SJSA1 (cell line): ENCODE results near the gene MS4A2. TPM values are rescaled to one million over a fixed set of nuclear protein-coding genes. Genes with fewer than 3 reads are reported as not detected.
"Not testable (repeated sequence)": the region's sequence is repeated elsewhere in the genome, so short reads cannot be mapped to it uniquely, and the experiment has no call there.

Experiments
- DNase-seq, 2 experiments: peaks; one replicate each; pipeline ENCODE4 v3.0.0-alpha.2; 2015 to 2020; ENCODE audit warnings: low spot score in 2 of 2, low read depth in 1 of 2
- H3K27ac ChIP-seq: fragments of 250-450 bp; sonication (Bioruptor Pico); 2 replicates; pipeline ENCODE4 v1.5.1; 2020; ENCODE audit warnings: mild to moderate bottlenecking, moderate library complexity
- H3K27me3 ChIP-seq: fragments of 250-450 bp; sonication (Bioruptor Pico); replicated peaks from 2 replicates; pipeline ENCODE4 v1.5.1; 2020; ENCODE audit warnings: mild to moderate bottlenecking, moderate library complexity
- H3K36me3 ChIP-seq: fragments of 250-450 bp; sonication (Bioruptor Pico); 2 replicates; pipeline ENCODE4 v1.5.1; 2020; ENCODE audit warnings: mild to moderate bottlenecking
- H3K4me1 ChIP-seq: fragments of 250-450 bp; sonication (Bioruptor Pico); replicated peaks from 2 replicates; pipeline ENCODE4 v1.6.1; 2021; ENCODE audit warnings: mild to moderate bottlenecking
- H3K4me3 ChIP-seq: fragments of 250-450 bp; sonication (Bioruptor Pico); 2 replicates; pipeline ENCODE4 v1.5.1; 2020; ENCODE audit warnings: mild to moderate bottlenecking
- H3K9me3 ChIP-seq: fragments of 250-450 bp; sonication (Bioruptor Pico); replicated peaks from 2 replicates; pipeline ENCODE4 v1.5.1; 2020; ENCODE audit warnings: mild to moderate bottlenecking
- total RNA-seq: library from RNA; depleted of rRNA; stranded (reverse); fragments of >200 nt; shearing (Covaris generic); gene quantifications from 2 replicates; pipeline ENCODE4 v1.2.3, GENCODE V29; 2014; rRNA removed

The MS4A2 gene
- total RNA-seq: not detected in 2 replicates

DNA sequence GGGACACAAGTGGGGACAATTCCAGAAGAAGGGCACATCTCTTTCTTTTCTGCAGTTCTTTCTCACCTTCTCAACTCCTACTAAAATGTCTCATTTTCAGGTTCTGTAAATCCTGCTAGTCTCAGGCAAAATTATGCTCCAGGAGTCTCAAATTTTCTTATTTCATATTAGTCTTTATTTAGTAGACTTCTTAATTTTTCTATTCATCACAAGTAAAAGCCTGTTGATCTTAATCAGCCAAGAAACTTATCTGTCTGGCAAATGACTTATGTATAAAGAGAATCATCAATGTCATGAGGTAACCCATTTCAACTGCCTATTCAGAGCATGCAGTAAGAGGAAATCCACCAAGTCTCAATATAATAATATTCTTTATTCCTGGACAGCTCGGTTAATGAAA lies at the start of gene MS4A2:
Gene MS4A2 (plus strand): TSS at position 301 of the 400 bp plus-strand sequence. CDS start 102 bp downstream, outside the sequence.
- no peaks in the 10 kb centered on the region for H3K9me3 ChIP-seq
- H3K27ac ChIP-seq: no peak within 1 kb of the TSS
- H3K36me3 ChIP-seq: no peaks in the 10 kb centered on the region
- DNase-seq: no peak
- H3K27me3 ChIP-seq: peaks cover 5% of the 10 kb centered on the region; the same call in 1 of the 2 replicates
- no peak within 1 kb of the TSS for H3K4me3 ChIP-seq
- no peaks in the 10 kb centered on the region for H3K4me1 ChIP-seq

DNA sequence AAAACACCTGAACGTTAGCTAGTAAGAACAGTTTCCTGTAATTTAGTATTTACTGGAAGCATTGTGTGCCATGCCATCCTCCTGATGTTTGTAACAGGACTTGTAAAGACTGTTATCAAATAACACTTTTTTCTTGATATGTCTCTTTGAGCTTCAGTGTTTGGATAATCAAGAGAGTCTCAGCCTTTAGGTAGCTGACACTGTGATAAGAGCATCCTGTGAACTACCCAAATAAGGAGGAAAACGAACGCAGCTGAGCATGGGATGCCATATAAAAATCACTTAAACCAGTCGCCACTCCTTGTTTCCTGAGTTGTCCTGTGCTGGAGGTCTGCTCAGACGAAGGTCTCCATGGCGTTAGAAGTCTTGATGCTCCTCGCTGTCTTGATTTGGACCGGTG lies 48.4 kb upstream of the MS4A2 start, which contains the start of gene OOSP2:
Gene OOSP2 (plus strand): TSS at position 301 of the 400 bp plus-strand sequence. CDS start 51 bp downstream, at position 352.
- no peak for DNase-seq
- Histone ChIP-seq H3K36me3 (no peaks in the 10 kb centered on the region), H3K4me1 (no peaks in the 10 kb centered on the region), H3K27me3 (peaks cover 37% of the 10 kb centered on the region), H3K4me3 (no peak within 1 kb of the TSS), H3K9me3 (no peaks in the 10 kb centered on the region), H3K27ac (no peak within 1 kb of the TSS)

DNA sequence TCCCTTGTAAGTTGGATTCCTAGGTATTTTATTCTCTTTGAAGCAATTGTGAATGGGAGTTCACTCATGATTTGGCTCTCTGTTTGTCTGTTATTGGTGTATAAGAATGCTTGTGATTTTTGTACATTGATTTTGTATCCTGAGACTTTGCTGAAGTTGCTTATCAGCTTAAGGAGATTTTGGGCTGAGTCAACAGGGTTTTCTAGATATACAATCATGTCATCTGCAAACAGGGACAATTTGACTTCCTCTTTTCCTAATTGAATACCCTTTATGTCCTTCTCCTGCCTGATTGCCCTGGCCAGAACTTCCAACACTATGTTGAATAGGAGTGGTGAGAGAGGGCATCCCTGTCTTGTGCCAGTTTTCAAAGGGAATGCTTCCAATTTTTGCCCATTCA lies 38.0 kb upstream of the MS4A2 start:
- H3K4me3 ChIP-seq, H3K27ac ChIP-seq, H3K36me3 ChIP-seq, H3K27me3 ChIP-seq, H3K4me1 ChIP-seq, H3K9me3 ChIP-seq, DNase-seq: not testable (repeated sequence)

DNA sequence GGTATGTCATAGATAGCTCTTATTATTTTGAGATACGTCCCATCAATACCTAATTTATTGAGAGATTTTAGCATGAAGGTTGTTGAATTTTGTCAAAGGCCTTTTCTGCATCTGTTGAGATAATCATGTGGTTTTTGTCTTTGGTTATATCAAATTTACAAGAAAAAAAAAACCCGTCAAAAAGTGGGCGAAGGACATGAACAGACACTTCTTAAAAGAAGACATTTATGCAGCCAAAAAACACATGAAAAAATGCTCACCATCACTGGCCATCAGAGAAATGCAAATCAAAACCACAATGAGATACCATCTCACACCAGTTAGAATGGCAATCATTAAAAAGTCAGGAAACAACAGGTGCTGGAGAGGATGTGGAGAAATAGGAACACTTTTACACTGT lies 37.6 kb upstream of the MS4A2 start:
- DNase-seq, H3K4me3 ChIP-seq, H3K36me3 ChIP-seq, H3K27me3 ChIP-seq, H3K4me1 ChIP-seq, H3K27ac ChIP-seq, H3K9me3 ChIP-seq: not testable (repeated sequence)

DNA sequence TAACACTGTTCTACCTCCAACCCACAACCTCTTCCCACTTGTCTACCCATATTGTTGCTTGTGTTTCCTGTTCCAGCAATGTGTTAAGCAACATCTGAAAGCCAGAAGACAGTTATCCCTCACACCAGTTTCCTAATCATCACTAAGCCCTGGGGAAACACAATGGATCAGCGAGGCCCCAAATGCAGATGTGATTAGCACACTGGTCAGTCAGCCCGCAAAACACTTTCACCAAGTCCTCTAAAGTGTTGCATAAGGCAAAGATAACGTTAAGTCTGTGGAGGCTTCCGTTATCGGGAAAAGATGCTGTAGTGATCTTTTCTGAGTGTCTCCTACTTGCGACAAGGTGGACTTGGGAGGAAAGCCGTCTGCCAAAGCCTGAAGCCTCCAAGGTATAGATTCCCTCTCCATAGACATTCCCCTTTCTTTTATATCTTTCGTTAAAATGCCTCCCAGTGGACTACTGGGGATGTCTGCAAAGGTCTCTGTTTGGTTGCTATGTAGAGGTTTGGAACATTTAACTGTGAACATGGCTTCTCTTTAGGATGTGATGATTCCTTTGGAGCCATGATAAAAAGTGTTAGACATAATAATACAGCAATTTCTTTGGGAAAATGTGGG lies 32.0 kb upstream of the MS4A2 start, which contains the start of gene MS4A3:
Gene MS4A3 (plus strand): TSS at position 317 of the 621 bp plus-strand sequence. CDS start 4,496 bp downstream, outside the sequence.
- no peaks in the 10 kb centered on the region for H3K4me1 ChIP-seq
- no peak within 1 kb of the TSS for H3K4me3 ChIP-seq
- peaks cover 18% of the 10 kb centered on the region for H3K27me3 ChIP-seq
- H3K9me3 ChIP-seq: no peaks in the 10 kb centered on the region
- no peak within 1 kb of the TSS for H3K27ac ChIP-seq
- DNase-seq: no peak
- no peaks in the 10 kb centered on the region for H3K36me3 ChIP-seq

DNA sequence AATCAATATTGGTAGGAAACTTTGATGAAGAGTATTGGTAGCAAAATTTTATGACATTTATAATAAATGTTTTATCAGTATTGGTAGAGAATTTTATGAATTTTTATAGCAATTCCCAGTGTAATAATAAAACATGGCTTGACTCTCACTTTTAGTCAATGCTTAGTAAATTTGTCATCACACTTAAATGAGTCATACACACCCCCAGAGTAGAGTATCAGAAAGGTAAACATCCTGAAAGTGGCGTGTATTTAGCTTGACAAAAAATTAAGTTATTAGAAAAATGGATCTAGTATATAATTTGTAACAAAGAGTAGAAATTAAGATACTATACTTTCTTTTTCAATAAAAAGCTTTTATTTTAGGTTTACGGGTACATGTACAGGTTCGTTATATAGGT lies 29.4 kb upstream of the MS4A2 start:
- H3K4me1 ChIP-seq: no peaks in the 10 kb centered on the region
- H3K4me3 ChIP-seq: no peak overlapping the region
- no peak overlapping the region for H3K27ac ChIP-seq
- no peak for DNase-seq
- H3K36me3 ChIP-seq: no peaks in the 10 kb centered on the region
- peaks cover 18% of the 10 kb centered on the region for H3K27me3 ChIP-seq
- no peaks in the 10 kb centered on the region for H3K9me3 ChIP-seq

DNA sequence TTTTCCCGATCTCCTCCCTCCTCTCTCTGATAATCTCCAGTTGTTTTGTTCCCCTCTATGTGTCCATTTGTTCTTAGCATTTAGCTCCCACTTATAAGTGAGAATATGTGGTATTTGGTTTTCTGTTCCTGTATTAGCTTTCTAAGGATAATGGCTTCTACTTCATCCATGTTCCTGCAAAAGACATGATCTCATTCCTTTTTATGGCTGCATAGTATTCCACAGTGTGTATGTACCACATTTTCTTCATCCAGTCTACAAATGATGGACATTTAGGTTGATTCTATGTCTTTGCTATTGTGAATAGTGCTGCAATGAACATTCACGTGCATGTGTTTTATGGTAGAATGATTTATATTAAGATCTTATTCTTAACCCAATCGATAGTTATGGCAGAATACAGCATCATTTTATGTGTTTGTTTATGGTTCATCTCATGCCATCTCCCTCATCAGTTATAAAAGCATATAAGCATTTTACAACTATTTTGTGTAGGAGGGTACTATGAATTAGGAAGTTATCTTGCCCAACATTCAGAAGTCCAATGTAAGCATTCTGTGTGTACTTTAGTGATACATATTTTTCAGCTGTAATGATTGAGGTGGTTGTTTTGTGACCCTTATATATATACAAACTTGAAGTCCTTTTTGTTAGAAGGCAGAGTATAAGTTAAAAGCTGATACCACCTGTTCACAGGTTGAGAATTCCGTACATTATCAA lies 28.8 kb upstream of the MS4A2 start:
- Histone ChIP-seq H3K9me3 (no peaks in the 10 kb centered on the region), H3K36me3 (no peaks in the 10 kb centered on the region), H3K4me3 (no peak overlapping the region), H3K27ac (no peak overlapping the region), H3K27me3 (peaks cover 18% of the 10 kb centered on the region), H3K4me1 (no peaks in the 10 kb centered on the region)
- no peak for DNase-seq

DNA sequence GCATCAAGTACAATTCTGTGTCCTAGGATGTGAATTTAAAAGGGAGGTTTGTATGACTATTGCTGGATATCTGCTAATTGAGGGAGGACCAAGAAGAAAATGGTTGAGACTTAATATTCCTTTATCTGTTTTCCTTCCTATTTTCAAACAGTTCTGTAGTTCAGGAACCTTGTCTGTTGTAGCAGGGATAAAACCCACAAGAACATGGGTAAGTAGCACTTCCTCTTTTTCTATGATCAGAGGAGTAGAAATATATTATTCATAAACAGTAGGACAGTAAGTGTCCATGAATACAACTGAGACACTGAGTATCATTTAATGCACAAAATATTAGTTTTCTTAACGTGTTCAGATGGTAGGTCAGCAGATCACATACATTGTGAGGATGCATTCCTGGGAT lies 24.4 kb upstream of the MS4A2 start:
- no peaks in the 10 kb centered on the region for H3K27me3 ChIP-seq
- no peaks in the 10 kb centered on the region for H3K36me3 ChIP-seq
- H3K9me3 ChIP-seq: no peaks in the 10 kb centered on the region
- no peak overlapping the region for H3K4me3 ChIP-seq
- no peak overlapping the region for H3K27ac ChIP-seq
- no peak for DNase-seq
- no peaks in the 10 kb centered on the region for H3K4me1 ChIP-seq

DNA sequence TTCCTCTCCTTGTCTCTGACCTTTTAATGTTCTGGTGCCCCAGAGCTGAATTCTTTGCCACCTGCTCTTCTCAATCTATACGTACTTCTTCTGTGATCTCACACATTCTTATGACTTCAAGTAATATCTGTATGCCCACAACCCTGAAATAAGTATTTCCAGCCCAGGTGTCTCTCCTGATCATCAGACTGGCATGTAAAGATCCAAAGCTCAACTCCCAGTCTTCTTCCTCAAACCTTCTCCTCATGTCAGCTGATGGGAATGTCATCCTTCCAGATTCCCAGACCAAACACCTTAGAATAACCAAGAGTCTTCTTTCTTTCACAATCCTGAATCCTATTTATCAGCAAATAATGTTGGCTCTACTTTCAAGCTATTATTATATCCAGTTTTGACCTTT lies 22.7 kb upstream of the MS4A2 start:
- H3K4me1 ChIP-seq: no peaks in the 10 kb centered on the region
- no peaks in the 10 kb centered on the region for H3K36me3 ChIP-seq
- DNase-seq: no peak
- H3K27me3 ChIP-seq: no peaks in the 10 kb centered on the region
- H3K9me3 ChIP-seq: no peaks in the 10 kb centered on the region
- no peak overlapping the region for H3K27ac ChIP-seq
- H3K4me3 ChIP-seq: no peak overlapping the region

DNA sequence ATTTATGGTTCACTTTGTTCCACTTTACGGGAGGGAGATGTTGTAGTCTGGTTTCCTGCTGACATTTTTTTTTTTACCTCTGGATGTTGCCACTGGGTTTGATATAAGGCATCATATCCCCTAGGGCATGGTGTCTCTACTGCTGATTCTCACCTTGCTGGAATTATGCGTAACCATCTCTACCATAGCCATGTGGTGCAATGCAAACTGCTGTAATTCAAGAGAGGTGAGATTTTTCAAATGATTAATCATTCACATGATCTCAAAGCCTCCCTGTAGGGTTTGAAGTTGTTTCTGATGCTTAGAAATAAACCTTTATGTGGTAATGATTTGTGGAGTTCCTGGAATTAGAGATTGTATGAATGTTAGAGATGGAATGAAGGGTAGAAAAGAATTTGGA lies 19.0 kb upstream of the MS4A2 start:
- Histone ChIP-seq H3K27ac (no peak overlapping the region), H3K9me3 (no peaks in the 10 kb centered on the region), H3K4me1 (no peaks in the 10 kb centered on the region)

DNA sequence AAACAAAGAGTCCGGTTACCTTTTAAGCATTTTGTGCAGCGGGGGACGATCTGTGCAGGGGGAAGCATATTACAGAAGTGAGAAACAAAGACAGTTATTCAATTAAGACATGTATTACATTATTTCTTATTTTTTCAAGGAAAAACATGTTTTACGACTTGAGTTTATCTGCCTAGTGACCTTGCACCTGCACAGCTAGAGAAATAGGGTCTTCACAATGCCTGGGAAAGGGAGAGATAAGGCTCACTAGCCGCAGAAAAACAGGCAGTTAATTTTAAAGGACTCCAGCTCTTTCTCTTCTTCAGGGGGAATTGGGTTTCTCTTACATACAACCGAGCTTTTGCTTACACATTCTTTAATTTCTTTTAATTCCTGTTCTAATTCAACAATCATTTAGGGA lies 16.8 kb upstream of the MS4A2 start:
- DNase-seq, H3K4me1 ChIP-seq, H3K27me3 ChIP-seq: not testable (repeated sequence)

More for the DNA sequence above, 19.0 kb upstream of the MS4A2 start:
- DNase-seq: no peak
- Histone ChIP-seq H3K4me3 (no peak overlapping the region), H3K36me3 (no peaks in the 10 kb centered on the region), H3K27me3 (no peaks in the 10 kb centered on the region)

DNA sequence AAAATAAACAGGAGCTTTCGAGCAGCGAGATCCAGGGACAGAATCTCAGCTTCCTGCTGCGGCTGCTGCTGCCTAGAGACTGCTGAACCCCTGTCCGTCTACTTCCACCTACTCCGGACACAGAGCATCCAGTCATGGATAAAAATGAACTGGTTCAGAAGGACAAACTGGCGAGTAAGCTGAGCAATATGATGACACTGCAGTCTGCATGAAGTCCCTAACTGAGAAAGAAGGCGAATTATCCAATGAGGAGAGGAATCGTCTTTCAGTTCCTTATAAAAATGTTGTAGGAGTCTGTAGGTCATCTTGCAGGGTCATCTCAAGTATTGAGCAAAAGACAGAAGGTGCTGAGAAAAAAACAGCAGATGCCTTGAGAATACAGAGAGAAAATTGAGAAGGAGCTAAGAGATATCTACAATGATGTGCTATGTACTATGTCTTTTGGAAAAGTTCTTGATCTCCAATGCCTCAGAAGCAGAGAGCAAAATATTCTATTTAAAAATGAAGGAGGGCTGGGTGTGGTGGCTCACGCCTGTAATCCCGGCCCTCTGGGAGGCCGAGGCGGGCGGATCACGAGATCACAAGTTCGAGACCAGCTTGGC lies 11.1 kb upstream of the MS4A2 start:
- H3K27ac ChIP-seq: no peak overlapping the region
- peaks cover 8% of the 10 kb centered on the region for H3K27me3 ChIP-seq
- H3K9me3 ChIP-seq: no peaks in the 10 kb centered on the region
- no peaks in the 10 kb centered on the region for H3K4me1 ChIP-seq
- DNase-seq: no peak
- H3K4me3 ChIP-seq: no peak overlapping the region
- H3K36me3 ChIP-seq: no peaks in the 10 kb centered on the region

More for the DNA sequence above, 16.8 kb upstream of the MS4A2 start:
- not testable (repeated sequence) for H3K9me3 ChIP-seq, H3K27ac ChIP-seq, H3K4me3 ChIP-seq, H3K36me3 ChIP-seq

DNA sequence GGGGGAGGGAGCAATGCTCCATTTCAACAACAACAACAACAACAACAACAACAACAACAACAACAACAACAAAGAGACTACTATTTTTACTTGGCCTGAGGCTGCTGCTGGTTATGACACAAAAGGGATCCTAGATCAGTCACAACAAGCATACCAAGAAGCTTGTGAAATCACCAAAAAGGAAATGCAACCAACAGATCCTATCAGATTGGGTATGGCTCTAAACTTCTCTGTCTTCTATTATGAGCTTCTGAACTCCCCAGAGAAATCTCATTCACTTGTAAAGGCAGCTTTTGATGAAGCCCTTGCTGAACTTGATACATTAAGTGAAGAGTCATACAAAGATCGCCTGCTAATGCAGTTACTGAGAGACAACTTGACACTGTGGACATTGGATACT lies 10.5 kb upstream of the MS4A2 start:
- Histone ChIP-seq H3K27ac (no peak overlapping the region), H3K4me3 (no peak overlapping the region), H3K27me3 (peaks cover 8% of the 10 kb centered on the region), H3K9me3 (no peaks in the 10 kb centered on the region), H3K4me1 (no peaks in the 10 kb centered on the region), H3K36me3 (no peaks in the 10 kb centered on the region)
- DNase-seq: no peak

DNA sequence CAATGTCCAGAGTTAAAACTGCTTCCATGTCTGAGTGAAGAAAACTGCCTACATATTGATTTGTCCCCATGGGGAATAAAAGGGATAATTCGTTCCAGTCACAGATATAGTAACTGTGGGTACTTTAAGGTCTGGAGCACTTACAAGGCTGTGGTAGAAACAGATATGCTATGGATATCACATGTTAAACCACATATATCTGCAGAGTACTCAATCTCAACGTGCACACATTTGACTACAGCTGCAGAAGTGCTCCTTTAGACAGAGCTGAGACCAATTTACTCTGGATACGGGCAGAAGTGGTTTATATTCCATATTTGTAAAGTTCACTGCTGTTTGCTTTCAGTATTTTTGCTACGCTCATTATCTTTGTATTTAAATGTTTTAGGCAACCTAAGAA lies 9.7 kb upstream of the MS4A2 start:
- no peak overlapping the region for H3K27ac ChIP-seq
- peaks cover 8% of the 10 kb centered on the region for H3K27me3 ChIP-seq
- no peak overlapping the region for H3K4me3 ChIP-seq
- H3K4me1 ChIP-seq: no peaks in the 10 kb centered on the region
- H3K9me3 ChIP-seq: no peaks in the 10 kb centered on the region
- DNase-seq: no peak
- H3K36me3 ChIP-seq: no peaks in the 10 kb centered on the region
